Large intestine (tissue), 12 donors: ENCODE results near the gene FAM169A. TPM values are rescaled to one million over a fixed set of nuclear protein-coding genes. Genes with fewer than 3 reads are reported as not detected.
"Not testable (repeated sequence)": the region's sequence is repeated elsewhere in the genome, so short reads cannot be mapped to it uniquely, and the experiment has no call there.

Experiments
- DNase-seq, 2 donors: peaks; one replicate each; pipeline versions ENCODE4 v3.0.0 to v3.0.0-alpha.2; 2013
- H3K27ac ChIP-seq: one replicate; pipeline ENCODE4 v1.5.1; 2013; ENCODE audit warnings: low read length
- H3K27me3 ChIP-seq: 2 replicates; pipeline ENCODE4 v1.6.1; 2013; ENCODE audit warnings: low read length; ENCODE audit not compliant: control insufficient read depth, insufficient read depth
- H3K36me3 ChIP-seq: 2 replicates; pipeline ENCODE4 v1.6.1; 2013; ENCODE audit warnings: low read length; ENCODE audit not compliant: control insufficient read depth, insufficient read depth
- H3K4me1 ChIP-seq: one replicate; pipeline ENCODE4 v1.6.1; 2013; ENCODE audit warnings: low read length; ENCODE audit not compliant: control insufficient read depth, insufficient read depth
- H3K4me3 ChIP-seq: one replicate; pipeline ENCODE4 v1.5.1; 2013; ENCODE audit warnings: low read length
- H3K9me3 ChIP-seq: one replicate; pipeline ENCODE4 v1.6.1; 2013; ENCODE audit warnings: mild to moderate bottlenecking, low read depth, low read length, moderate library complexity; ENCODE audit not compliant: control insufficient read depth
- WGBS: methylation state at CpG from one replicate; pipeline ENCODE4 v1.1.5; 2013; ENCODE audit warnings: low lambda C conversion rate; ENCODE audit not compliant: insufficient coverage; 5-methylcytosine and 5-hydroxymethylcytosine counted together
- long read RNA-seq, 11 donors: transcript quantifications; one replicate each; lab custom pipeline, GENCODE V29; 2026
- polyA plus RNA-seq: library from polyadenylated mRNA; unstranded; fragments of 120-200 nt; gene quantifications from one replicate; pipeline ENCODE4 v1.2.1, GENCODE V29; 2013

FAM169A gene, protein sequence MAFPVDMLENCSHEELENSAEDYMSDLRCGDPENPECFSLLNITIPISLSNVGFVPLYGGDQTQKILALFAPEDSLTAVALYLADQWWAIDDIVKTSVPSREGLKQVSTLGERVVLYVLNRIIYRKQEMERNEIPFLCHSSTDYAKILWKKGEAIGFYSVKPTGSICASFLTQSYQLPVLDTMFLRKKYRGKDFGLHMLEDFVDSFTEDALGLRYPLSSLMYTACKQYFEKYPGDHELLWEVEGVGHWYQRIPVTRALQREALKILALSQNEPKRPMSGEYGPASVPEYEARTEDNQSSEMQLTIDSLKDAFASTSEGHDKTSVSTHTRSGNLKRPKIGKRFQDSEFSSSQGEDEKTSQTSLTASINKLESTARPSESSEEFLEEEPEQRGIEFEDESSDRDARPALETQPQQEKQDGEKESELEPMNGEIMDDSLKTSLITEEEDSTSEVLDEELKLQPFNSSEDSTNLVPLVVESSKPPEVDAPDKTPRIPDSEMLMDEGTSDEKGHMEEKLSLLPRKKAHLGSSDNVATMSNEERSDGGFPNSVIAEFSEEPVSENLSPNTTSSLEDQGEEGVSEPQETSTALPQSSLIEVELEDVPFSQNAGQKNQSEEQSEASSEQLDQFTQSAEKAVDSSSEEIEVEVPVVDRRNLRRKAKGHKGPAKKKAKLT
- polyA plus RNA-seq, result 3.7 TPM
- long read RNA-seq, donor 1, result 0 reads
- long read RNA-seq, donor 2, result 0 reads
- long read RNA-seq, donor 3, result 0 reads
- long read RNA-seq, donor 4, result 0 reads
- long read RNA-seq, donor 5, result 0 reads
- long read RNA-seq, donor 6, result 0 reads
- long read RNA-seq, donor 7, result 0 reads
- long read RNA-seq, donor 8, result 0 reads
- long read RNA-seq, donor 9, result 0 reads
- long read RNA-seq, donor 10, result 0 reads
- long read RNA-seq, donor 11, result 0 reads

DNA sequence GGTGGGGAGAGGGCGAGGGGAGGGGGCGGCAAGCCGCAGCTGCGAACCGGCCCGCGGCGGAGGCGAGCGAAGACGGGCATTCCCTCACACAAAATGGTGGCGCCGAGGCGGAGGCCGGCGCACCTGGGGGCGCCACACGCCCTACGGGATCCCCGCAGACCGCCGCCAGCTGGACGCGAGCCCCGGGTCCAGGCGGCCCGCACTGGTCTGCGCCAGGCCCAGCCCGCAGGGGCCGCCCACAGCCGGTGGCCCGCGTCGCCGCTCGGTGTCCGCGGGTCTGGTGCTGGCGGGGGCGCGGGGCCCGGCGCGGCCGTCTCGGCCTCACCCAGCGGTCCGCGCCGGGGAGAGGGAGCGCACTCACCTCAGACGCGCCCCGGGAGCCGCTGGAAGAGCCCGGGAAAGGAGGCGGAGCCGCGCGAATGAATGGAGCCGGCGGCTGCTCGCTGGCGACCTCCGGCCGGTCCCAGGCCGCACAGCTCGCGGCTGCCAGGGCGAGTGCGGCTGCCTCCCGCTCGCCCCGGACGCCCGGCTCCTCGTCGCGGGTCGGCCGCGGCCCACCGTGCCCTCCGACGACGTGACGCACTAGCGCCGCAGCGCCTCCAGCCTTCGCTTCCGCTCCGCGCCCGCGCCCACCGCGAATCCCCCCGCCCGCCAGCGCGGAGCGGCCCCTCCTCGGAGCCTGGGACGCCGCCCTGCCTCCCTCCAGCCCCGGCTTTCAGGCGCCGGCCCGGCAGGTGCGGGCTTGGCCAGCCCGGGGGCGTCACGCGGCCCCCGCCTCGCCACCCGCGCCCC, at the start of gene FAM169A:
TSS of gene FAM169A (minus strand) at position 584 of the 792 bp plus-strand sequence. CDS start 24,711 bp downstream, outside the sequence.
- no peak within 1 kb of the TSS for H3K27ac ChIP-seq

DNA sequence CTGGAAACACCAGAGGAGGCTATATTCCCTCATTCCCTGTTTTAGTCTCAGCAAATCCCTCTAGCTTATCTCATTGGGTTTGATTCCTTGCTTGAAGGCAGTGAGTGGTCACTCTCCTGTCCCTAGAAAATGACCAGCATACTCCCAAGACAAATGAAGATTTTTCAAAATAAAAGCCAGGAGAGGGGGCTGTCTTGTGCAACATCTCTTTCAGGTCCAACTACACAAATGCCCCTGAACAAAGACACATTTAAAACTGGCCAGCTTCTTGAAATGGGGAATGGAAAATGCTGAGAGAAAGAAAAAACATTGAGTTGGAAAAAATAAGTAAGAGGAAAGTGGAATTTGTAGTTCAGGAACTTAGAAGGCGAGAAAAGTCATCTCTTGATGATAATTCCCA, 49.3 kb upstream of the FAM169A start:
- Histone ChIP-seq H3K36me3 (no peaks in the 10 kb centered on the region), H3K4me3 (no peak overlapping the region), H3K27me3 (no peaks in the 10 kb centered on the region), H3K4me1 (peaks cover 2% of the 10 kb centered on the region), H3K9me3 (no peaks in the 10 kb centered on the region), H3K27ac (no peak overlapping the region)
- DNase-seq, result no peak
- 100% methylated on average over 1 of the region's 1 CpG for WGBS

More for the DNA sequence above, at the start of gene FAM169A:
- DNase-seq, result peak; percentile 19 to 76
- Histone ChIP-seq H3K4me3 (peak within 1 kb of the TSS; percentile 61), H3K9me3 (peaks cover 3% of the 10 kb centered on the region), H3K27me3 (peaks cover 25% of the 10 kb centered on the region), H3K4me1 (peaks cover 12% of the 10 kb centered on the region), H3K36me3 (no peaks in the 10 kb centered on the region)
- no CpG with 5 or more reads among the region's 119 CpGs for WGBS

DNA sequence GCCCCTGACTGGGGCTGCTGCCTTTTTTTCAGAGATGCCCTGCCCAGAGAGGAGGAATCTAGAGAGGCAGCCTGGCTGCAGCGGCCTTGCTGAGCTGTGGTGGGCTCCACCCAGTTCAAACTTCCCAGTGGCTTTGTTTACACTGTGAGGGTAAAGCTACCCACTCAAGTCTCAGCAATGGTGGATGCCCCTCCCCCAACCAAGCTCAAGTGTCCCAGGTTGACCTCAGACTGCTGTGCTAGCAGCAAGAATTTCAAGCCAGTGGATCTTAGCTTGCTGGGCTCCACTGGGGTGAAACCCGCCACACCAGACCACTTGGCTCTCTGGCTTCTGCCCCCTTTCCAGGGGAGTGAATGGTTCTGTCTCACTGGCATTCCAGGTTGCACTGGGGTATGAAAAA, 45.2 kb upstream of the FAM169A start:
- H3K27ac ChIP-seq, H3K27me3 ChIP-seq, H3K4me1 ChIP-seq, H3K36me3 ChIP-seq, H3K4me3 ChIP-seq, DNase-seq, H3K9me3 ChIP-seq: not testable (repeated sequence)
- no CpG with 5 or more reads among the region's 2 CpGs for WGBS

DNA sequence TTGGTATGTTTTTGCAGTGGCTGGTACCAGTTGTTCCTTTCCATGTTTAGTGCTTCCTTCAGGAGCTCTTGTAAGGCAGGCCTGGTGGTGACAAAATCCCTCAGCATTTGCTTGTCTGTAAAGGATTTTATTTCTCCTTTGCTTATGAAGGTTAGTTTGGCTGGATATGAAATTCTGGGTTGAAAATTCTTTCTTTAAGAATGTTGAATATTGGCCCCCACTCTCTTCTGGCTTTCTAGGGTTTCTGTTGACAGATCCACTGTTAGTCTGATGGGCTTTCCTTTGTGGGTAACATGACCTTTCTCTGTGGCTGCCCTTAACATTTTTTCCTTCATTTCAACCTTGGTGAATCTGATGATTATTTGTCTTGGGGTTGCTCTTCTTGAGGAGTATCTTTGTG, 43.7 kb upstream of the FAM169A start:
- DNase-seq, H3K9me3 ChIP-seq, H3K4me1 ChIP-seq, H3K36me3 ChIP-seq, H3K4me3 ChIP-seq, H3K27ac ChIP-seq, H3K27me3 ChIP-seq: not testable (repeated sequence)

DNA sequence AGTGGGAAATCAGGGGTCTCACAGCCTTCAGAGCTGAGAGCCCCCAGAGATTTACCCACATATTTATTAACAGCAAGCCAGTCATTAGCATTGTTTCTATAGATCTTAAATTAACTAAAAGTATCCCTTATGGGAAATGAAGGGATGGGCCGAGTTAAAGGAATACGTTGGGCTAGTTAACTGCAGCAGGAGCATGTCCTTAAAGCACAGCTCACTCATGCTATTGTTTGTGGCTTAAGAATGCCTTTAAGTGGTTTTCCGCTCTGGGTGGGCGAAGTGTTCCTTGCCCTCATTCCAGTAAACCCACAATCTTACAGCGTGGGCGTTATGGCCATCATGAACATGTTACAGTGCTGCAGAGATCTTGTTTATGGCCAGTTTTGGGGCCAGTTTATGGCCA, 42.0 kb upstream of the FAM169A start:
- not testable (repeated sequence) for H3K9me3 ChIP-seq, H3K27ac ChIP-seq, H3K4me1 ChIP-seq, H3K4me3 ChIP-seq, H3K36me3 ChIP-seq, H3K27me3 ChIP-seq, DNase-seq
- WGBS, result no CpG with 5 or more reads among the region's 6 CpGs

DNA sequence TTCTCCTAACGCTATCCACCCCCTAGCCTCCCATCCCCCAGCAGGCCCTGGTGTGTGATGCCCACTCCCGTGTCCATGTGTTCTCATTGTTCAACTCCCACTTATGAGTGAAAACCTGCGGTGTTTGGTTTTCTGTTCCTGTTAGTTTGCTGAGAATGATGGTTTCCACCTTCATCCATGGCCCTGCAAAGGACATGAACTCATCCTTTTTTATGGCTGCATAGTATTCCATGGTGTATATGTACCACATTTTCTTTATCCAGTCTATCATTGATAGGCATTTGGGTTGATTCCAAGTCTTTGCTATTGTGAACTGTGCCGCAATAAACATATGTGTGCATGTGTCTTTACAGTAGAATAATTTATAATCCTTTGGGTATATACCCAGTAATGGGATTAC, 38.5 kb upstream of the FAM169A start:
- not testable (repeated sequence) for H3K36me3 ChIP-seq, H3K27ac ChIP-seq, H3K27me3 ChIP-seq, DNase-seq, H3K4me3 ChIP-seq, H3K9me3 ChIP-seq, H3K4me1 ChIP-seq
- WGBS, result no CpG with 5 or more reads among the region's 4 CpGs

DNA sequence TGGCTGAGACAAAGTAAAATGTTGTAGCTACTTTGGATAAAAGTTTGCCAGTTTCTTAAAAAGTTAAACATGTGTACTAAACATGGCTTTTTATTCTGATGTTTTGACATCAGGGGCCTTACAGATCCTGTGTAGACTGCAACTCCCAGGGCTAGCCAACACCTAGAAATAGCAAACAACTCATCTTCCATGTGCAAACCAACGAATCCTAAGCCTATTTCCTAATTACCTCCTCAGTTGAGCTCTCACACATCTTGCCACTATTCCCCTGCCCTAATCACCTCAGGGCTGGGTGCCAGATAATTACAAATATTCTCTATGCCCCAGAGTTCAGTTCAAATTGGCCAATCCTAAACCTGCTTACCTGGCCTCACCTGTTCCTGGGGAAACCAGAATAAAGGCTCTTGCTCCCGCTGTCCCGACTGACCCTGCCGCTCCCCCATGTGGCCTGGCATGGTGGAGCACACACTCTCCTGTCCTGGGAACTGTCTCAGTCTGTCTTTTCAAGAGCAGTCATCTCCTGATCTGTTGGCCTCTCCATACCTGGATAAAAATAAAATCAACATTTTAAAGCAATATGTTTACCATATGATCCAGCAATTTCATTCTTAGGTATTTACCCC, 37.1 kb upstream of the FAM169A start:
- DNase-seq, result peak; percentile 57 to 72
- no peaks in the 10 kb centered on the region for H3K27me3 ChIP-seq
- 60% methylated on average over 1 of the region's 4 CpGs for WGBS

DNA sequence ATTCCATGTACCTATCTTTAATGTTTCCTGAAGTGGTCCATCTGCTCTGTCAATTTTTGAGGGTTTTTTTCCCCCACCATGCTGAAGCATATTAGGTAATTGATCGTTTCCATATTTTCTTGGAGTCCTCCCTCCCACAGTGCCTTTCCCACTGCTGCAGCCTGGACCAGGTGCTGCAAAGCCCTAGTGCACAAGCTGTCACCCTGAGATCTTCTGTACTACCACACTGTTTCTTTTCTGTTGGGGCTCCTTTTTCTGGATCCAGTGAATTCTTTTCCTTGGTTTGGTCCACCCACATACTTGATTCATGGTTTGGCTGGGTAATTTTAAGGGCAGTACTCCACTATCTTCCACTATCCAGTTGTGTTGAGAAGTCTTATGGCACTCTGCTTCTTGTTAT, 30.9 kb upstream of the FAM169A start:
- Histone ChIP-seq H3K36me3 (no peaks in the 10 kb centered on the region), H3K4me3 (no peak overlapping the region), H3K27ac (no peak overlapping the region), H3K27me3 (no peaks in the 10 kb centered on the region), H3K9me3 (no peaks in the 10 kb centered on the region), H3K4me1 (no peaks in the 10 kb centered on the region)
- no CpG with 5 or more reads among the region's 1 CpG for WGBS
- DNase-seq, result no peak

More for the DNA sequence above, 37.1 kb upstream of the FAM169A start:
- H3K9me3 ChIP-seq, result no peaks in the 10 kb centered on the region
- no peaks in the 10 kb centered on the region for H3K4me1 ChIP-seq
- no peaks in the 10 kb centered on the region for H3K36me3 ChIP-seq
- no peak overlapping the region for H3K27ac ChIP-seq
- no peak overlapping the region for H3K4me3 ChIP-seq

DNA sequence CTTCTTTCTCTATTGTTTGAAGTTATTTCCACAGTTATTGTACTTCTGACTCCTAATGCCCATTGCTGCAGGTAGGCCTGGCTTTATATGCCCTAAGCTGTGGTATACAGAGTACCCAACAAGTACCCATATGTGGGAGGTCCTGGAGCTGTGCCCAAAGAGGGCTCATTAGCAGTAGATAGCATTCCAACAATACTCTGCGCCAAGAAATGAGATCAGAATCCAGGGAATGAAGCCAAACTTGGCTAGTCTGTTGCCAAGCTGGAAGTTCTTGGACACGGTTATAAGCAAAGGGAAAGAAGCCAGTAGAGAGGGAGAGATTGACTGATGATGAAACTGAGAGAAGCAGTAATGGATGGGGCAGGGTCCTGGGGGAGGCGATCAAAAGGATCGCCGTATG, 29.7 kb upstream of the FAM169A start:
- Histone ChIP-seq H3K27ac (no peak overlapping the region), H3K4me3 (no peak overlapping the region), H3K36me3 (no peaks in the 10 kb centered on the region), H3K27me3 (no peaks in the 10 kb centered on the region), H3K4me1 (no peaks in the 10 kb centered on the region), H3K9me3 (no peaks in the 10 kb centered on the region)
- DNase-seq, result peak; percentile 5 to 29
- 88% methylated on average over 4 of the region's 5 CpGs for WGBS

DNA sequence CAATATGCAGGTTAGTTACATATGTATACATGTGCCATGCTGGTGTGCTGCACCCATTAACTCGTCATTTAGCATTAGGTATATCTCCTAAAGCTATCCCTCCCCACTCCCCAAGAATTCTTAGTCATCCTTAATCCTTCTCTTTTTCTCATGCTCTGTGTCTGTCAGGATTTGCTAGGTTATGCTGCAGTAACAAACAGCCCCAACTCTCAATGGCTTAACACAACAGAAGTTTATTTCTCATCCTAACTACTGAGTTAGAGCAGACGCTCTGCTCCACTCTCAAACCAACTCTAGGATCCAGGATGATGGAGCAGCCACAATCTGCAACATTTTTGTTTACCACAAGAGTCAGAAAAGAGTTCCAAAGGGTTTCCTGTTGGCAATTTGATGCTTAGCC, 28.2 kb upstream of the FAM169A start:
- no peaks in the 10 kb centered on the region for H3K27me3 ChIP-seq
- no peaks in the 10 kb centered on the region for H3K4me1 ChIP-seq
- no peaks in the 10 kb centered on the region for H3K9me3 ChIP-seq
- no CpG with 5 or more reads among the region's 2 CpGs for WGBS
- no peak overlapping the region for H3K27ac ChIP-seq
- no peak overlapping the region for H3K4me3 ChIP-seq
- no peaks in the 10 kb centered on the region for H3K36me3 ChIP-seq
- DNase-seq, result no peak
